Fibroblast of pulmonary artery (primary cell): Measurements from ENCODE around the gene NR2F6.
A peak's percentile ranks its signal among the peaks of the same experiment; 100 is the strongest.

Experiments
- DNase-seq: peaks from one replicate; pipeline ENCODE4 v3.0.0-alpha.2; 2010; ENCODE audit warnings: low read depth
- H3K4me3 ChIP-seq: replicated peaks from 2 replicates; pipeline ENCODE4 v1.5.1; 2011; ENCODE audit warnings: low read depth, mild to moderate bottlenecking, control low read depth, low read length, moderate library complexity
- CTCF ChIP-seq: IDR thresholded peaks from 2 replicates; pipeline ENCODE4 v1.5.1; 2011; ENCODE audit warnings: mild to moderate bottlenecking, control low read depth, low read length, inconsistent platforms; ENCODE audit errors: missing control alignments

The NR2F6 gene

GRCh38 chr19:17236811-17237543 lies 8.7 kb downstream of the NR2F6 start:
- DNase-seq: no peak
- TF ChIP-seq CTCF: no peak
- no peak overlapping the region for H3K4me3 ChIP-seq

- peak overlapping the region; percentile 57 for H3K4me3 ChIP-seq
- peak; percentile 33 for DNase-seq
- TF ChIP-seq CTCF: no peak
Measured at GRCh38 chr19:17235971-17236777, 9.5 kb downstream of the NR2F6 start.

GRCh38 chr19:17235300-17235970 lies 10.3 kb downstream of the NR2F6 start:
- H3K4me3 ChIP-seq: peak overlapping the region; percentile 57
- peak; percentile 76 for DNase-seq
- TF ChIP-seq CTCF: peak; percentile 26

GRCh38 chr19:17234911-17235299 lies 10.8 kb downstream of the NR2F6 start:
- DNase-seq: peak; percentile 45
- H3K4me3 ChIP-seq: peak overlapping the region; percentile 57
- TF ChIP-seq CTCF: no peak

GRCh38 chr19:17232258-17232657 lies 13.5 kb downstream of the NR2F6 start:
- H3K4me3 ChIP-seq: no peak overlapping the region
- no peak for TF ChIP-seq CTCF

GRCh38 chr19:17229890-17230289 lies 15.8 kb downstream of the NR2F6 start:
- H3K4me3 ChIP-seq: no peak overlapping the region
- no peak for TF ChIP-seq CTCF
- DNase-seq: no peak

More at GRCh38 chr19:17232258-17232657, 13.5 kb downstream of the NR2F6 start:
- DNase-seq: no peak
